ENCODE data around the gene CARD18. TPM values are rescaled to one million over a fixed set of nuclear protein-coding genes. Genes with fewer than 3 reads are reported as not detected.

Gene CARD18
- total RNA-seq, 1 donor from 2014 or later: not detected

- no peak for TF ChIP-seq CTCF (conservative IDR thresholded peaks at IDR 0.05)
- DNase-seq (ENCODE audit: extremely low spot score, unreplicated experiment): no peak
- Mint-ChIP-seq H3K27me3 (peaks cover 3% of the 10 kb centered on the region), H3K36me3 (no peaks in the 10 kb centered on the region), H3K4me3 (no peak overlapping the region), H3K9me3 (no peaks in the 10 kb centered on the region), H3K27ac (no peak overlapping the region), H3K4me1 (ENCODE audit: unreplicated experiment) (no peaks in the 10 kb centered on the region)
Observed at GRCh38 chr11:105137286-105137685, 2.3 kb downstream of the CARD18 start.

- Mint-ChIP-seq H3K9me3 (peaks cover 5% of the 10 kb centered on the region), H3K27me3 (peaks cover 3% of the 10 kb centered on the region), H3K4me1 (ENCODE audit: unreplicated experiment) (no peaks in the 10 kb centered on the region), H3K27ac (no peak overlapping the region), H3K4me3 (no peak overlapping the region), H3K36me3 (peaks cover 6% of the 10 kb centered on the region)
- TF ChIP-seq CTCF (conservative IDR thresholded peaks at IDR 0.05): no peak
- DNase-seq (ENCODE audit: extremely low spot score, unreplicated experiment): no peak
Observed at GRCh38 chr11:105135883-105136282, 3.7 kb downstream of the CARD18 start.

- TF ChIP-seq CTCF (conservative IDR thresholded peaks at IDR 0.05): no peak
- Mint-ChIP-seq H3K4me3 (no peak overlapping the region), H3K36me3 (peaks cover 6% of the 10 kb centered on the region), H3K4me1 (ENCODE audit: unreplicated experiment) (no peaks in the 10 kb centered on the region), H3K27ac (no peak overlapping the region), H3K9me3 (peaks cover 10% of the 10 kb centered on the region), H3K27me3 (no peaks in the 10 kb centered on the region)
- no peak for DNase-seq (ENCODE audit: extremely low spot score, unreplicated experiment)
Observed at GRCh38 chr11:105132716-105133511, 6.7 kb downstream of the CARD18 start.

GRCh38 chr11:105130189-105130813 is 9.3 kb downstream of the CARD18 start:
- Mint-ChIP-seq H3K4me1 (ENCODE audit: unreplicated experiment) (no peaks in the 10 kb centered on the region), H3K27me3 (no peaks in the 10 kb centered on the region), H3K36me3 (peaks cover 6% of the 10 kb centered on the region), H3K4me3 (no peak overlapping the region), H3K9me3 (peaks cover 15% of the 10 kb centered on the region), H3K27ac (peak overlapping the region; percentile 19)
- no peak for TF ChIP-seq CTCF (conservative IDR thresholded peaks at IDR 0.05)
- no peak for DNase-seq (ENCODE audit: extremely low spot score, unreplicated experiment)

- no peak for DNase-seq (ENCODE audit: extremely low spot score, unreplicated experiment)
- H3K27ac Mint-ChIP-seq: no peak overlapping the region
- no peaks in the 10 kb centered on the region for H3K4me1 Mint-ChIP-seq (ENCODE audit: unreplicated experiment)
- peaks cover 4% of the 10 kb centered on the region for H3K27me3 Mint-ChIP-seq
- no peak overlapping the region for H3K4me3 Mint-ChIP-seq
- H3K9me3 Mint-ChIP-seq: peaks cover 9% of the 10 kb centered on the region
- no peak for TF ChIP-seq CTCF (conservative IDR thresholded peaks at IDR 0.05)
- no peaks in the 10 kb centered on the region for H3K36me3 Mint-ChIP-seq
Observed at GRCh38 chr11:105124756-105125155, 14.8 kb downstream of the CARD18 start.
